ENCODE measurements around the gene PRPS2. TPM values are rescaled to one million over a fixed set of nuclear protein-coding genes. Genes with fewer than 3 reads are reported as not detected.

The PRPS2 gene
- total RNA-seq, 1 donor, result 24.2 TPM

DNA sequence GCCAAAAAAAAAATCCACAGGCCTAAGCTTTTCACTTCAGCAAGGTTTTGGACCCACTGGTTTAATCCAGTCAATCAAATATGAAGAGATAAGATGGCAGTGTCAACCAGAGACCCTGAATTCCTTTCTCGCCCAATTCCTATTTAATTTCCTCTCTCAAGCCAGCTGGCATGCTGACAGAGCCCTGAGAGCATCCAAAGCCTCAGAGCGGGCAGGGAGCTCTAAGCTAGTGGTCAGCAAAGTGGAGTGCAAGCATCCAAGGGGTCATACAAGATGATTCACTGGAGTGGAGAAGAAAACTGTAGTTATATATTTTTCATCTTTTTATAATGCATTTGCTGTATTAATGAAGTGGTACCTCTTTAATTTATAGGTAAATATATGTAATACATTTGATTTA, 37.8 kb upstream of the PRPS2 start:
- no peaks in the 10 kb centered on the region for H4K20me1 ChIP-seq (ENCODE audit: insufficient read depth, low read length)
- no peak overlapping the region for H3K4me2 ChIP-seq (ENCODE audit: insufficient read depth, low read length)
- DNase-seq (ENCODE audit: insufficient read length, low spot score, missing footprints), result no peak
- H3K4me3 ChIP-seq (ENCODE audit: insufficient read depth, low read length), result no peak overlapping the region
- no peak overlapping the region for H2AFZ ChIP-seq (ENCODE audit: low read length)
- no peaks in the 10 kb centered on the region for H3K27me3 ChIP-seq (ENCODE audit: insufficient read depth, low read length)
- H3K79me2 ChIP-seq (ENCODE audit: insufficient read depth, low read length), result no peaks in the 10 kb centered on the region
- H3K36me3 ChIP-seq (ENCODE audit: insufficient read depth, low read length), result no peaks in the 10 kb centered on the region
- H3K27ac ChIP-seq (ENCODE audit: low read depth, low read length), result no peak overlapping the region
- no peaks in the 10 kb centered on the region for H3K4me1 ChIP-seq (ENCODE audit: insufficient read depth, low read length)
- no peaks in the 10 kb centered on the region for H3K9me3 ChIP-seq (ENCODE audit: low read depth, low read length)
- TF ChIP-seq, protein P1, sequence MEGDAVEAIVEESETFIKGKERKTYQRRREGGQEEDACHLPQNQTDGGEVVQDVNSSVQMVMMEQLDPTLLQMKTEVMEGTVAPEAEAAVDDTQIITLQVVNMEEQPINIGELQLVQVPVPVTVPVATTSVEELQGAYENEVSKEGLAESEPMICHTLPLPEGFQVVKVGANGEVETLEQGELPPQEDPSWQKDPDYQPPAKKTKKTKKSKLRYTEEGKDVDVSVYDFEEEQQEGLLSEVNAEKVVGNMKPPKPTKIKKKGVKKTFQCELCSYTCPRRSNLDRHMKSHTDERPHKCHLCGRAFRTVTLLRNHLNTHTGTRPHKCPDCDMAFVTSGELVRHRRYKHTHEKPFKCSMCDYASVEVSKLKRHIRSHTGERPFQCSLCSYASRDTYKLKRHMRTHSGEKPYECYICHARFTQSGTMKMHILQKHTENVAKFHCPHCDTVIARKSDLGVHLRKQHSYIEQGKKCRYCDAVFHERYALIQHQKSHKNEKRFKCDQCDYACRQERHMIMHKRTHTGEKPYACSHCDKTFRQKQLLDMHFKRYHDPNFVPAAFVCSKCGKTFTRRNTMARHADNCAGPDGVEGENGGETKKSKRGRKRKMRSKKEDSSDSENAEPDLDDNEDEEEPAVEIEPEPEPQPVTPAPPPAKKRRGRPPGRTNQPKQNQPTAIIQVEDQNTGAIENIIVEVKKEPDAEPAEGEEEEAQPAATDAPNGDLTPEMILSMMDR (IDR thresholded peaks at IDR 0.05; ENCODE audit: extremely low read depth, low read depth, low read length), result no peak

DNA sequence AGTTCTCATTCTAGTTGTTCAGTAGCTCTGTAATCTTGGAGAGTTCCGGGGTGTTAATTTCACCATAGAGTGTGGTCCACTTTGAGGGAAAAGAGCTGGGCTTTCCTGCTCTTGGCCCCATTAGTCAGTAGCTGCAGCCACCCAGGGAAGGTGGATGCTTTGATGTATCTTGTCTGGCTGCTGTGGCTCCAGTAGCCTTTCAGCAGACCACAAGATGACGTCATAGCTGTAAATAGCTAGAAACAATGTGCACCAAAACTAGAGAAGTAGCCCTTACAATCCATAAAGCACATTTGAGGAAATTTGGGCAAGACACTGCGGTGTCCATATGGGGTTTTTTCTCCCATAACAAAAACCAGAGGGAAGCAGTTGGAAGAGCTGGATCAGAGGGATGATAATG, 32.9 kb upstream of the PRPS2 start:
- no peak for DNase-seq (ENCODE audit: insufficient read length, low spot score, missing footprints)
- H3K4me2 ChIP-seq (ENCODE audit: insufficient read depth, low read length), result no peak overlapping the region

DNA sequence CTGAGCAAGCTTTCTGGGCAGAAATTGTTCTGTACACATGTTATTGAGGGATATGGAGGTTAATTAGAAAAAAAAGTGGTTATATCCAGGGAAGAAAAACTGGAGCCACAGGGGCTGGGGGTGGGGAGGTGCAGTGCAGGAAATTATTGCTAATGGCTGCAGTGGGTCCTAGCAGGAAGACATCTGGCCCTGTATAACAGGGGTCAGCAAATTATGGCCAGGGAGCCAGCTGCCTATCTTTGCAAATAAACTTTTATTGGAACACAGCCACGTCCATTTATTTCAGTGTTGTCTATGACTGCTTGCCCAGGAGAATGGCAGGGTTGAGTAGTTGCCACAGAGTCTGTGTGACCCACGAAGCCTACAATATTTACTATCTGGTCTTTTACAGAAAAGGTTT, 23.4 kb upstream of the PRPS2 start:
- no peaks in the 10 kb centered on the region for H3K79me2 ChIP-seq (ENCODE audit: insufficient read depth, low read length)
- TF ChIP-seq, protein P1 (IDR thresholded peaks at IDR 0.05; ENCODE audit: extremely low read depth, low read depth, low read length), result no peak
- DNase-seq (ENCODE audit: insufficient read length, low spot score, missing footprints), result no peak

More for the DNA sequence above, 32.9 kb upstream of the PRPS2 start:
- no peaks in the 10 kb centered on the region for H3K36me3 ChIP-seq (ENCODE audit: insufficient read depth, low read length)
- H3K4me3 ChIP-seq (ENCODE audit: insufficient read depth, low read length), result no peak overlapping the region
- no peak overlapping the region for H2AFZ ChIP-seq (ENCODE audit: low read length)
- no peaks in the 10 kb centered on the region for H3K4me1 ChIP-seq (ENCODE audit: insufficient read depth, low read length)
- H3K9me3 ChIP-seq (ENCODE audit: low read depth, low read length), result no peaks in the 10 kb centered on the region
- H3K27me3 ChIP-seq (ENCODE audit: insufficient read depth, low read length), result no peaks in the 10 kb centered on the region
- TF ChIP-seq, protein P1 (IDR thresholded peaks at IDR 0.05; ENCODE audit: extremely low read depth, low read depth, low read length), result no peak
- H3K79me2 ChIP-seq (ENCODE audit: insufficient read depth, low read length), result no peaks in the 10 kb centered on the region
- no peaks in the 10 kb centered on the region for H4K20me1 ChIP-seq (ENCODE audit: insufficient read depth, low read length)
- no peak overlapping the region for H3K27ac ChIP-seq (ENCODE audit: low read depth, low read length)

DNA sequence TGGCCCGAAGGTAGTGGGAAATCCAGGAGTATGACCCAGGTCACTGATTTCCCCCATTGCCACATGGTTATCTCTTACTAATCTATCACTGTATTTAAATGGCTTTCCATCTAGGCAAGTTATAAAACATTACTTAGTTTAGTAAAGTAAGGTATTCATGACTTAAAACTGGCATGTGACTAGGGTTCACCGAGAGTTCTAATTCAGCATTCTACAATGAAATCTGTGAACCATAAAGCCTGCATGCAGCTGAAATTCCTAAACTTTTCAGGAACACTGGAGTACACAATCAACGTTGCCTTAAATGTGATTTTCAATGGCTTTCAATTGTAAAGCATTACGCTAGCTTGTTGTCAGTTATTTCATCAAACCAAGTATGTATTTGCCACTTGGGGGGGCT, 22.7 kb upstream of the PRPS2 start:
- H4K20me1 ChIP-seq (ENCODE audit: insufficient read depth, low read length), result no peaks in the 10 kb centered on the region
- H3K4me2 ChIP-seq (ENCODE audit: insufficient read depth, low read length), result no peak overlapping the region
- H3K4me1 ChIP-seq (ENCODE audit: insufficient read depth, low read length), result no peaks in the 10 kb centered on the region
- H3K27ac ChIP-seq (ENCODE audit: low read depth, low read length), result no peak overlapping the region
- DNase-seq (ENCODE audit: insufficient read length, low spot score, missing footprints), result no peak
- H3K9me3 ChIP-seq (ENCODE audit: low read depth, low read length), result no peaks in the 10 kb centered on the region
- no peaks in the 10 kb centered on the region for H3K36me3 ChIP-seq (ENCODE audit: insufficient read depth, low read length)
- H3K79me2 ChIP-seq (ENCODE audit: insufficient read depth, low read length), result no peaks in the 10 kb centered on the region
- no peak overlapping the region for H2AFZ ChIP-seq (ENCODE audit: low read length)
- TF ChIP-seq, protein P1 (IDR thresholded peaks at IDR 0.05; ENCODE audit: extremely low read depth, low read depth, low read length), result no peak
- no peaks in the 10 kb centered on the region for H3K27me3 ChIP-seq (ENCODE audit: insufficient read depth, low read length)
- no peak overlapping the region for H3K4me3 ChIP-seq (ENCODE audit: insufficient read depth, low read length)

More for the DNA sequence above, 23.4 kb upstream of the PRPS2 start:
- Histone ChIP-seq H3K27ac (ENCODE audit: low read depth, low read length) (no peak overlapping the region), H2AFZ (ENCODE audit: low read length) (no peak overlapping the region), H3K9me3 (ENCODE audit: low read depth, low read length) (no peaks in the 10 kb centered on the region), H3K27me3 (ENCODE audit: insufficient read depth, low read length) (no peaks in the 10 kb centered on the region), H3K4me2 (ENCODE audit: insufficient read depth, low read length) (no peak overlapping the region), H3K4me3 (ENCODE audit: insufficient read depth, low read length) (no peak overlapping the region), H3K4me1 (ENCODE audit: insufficient read depth, low read length) (no peaks in the 10 kb centered on the region), H4K20me1 (ENCODE audit: insufficient read depth, low read length) (no peaks in the 10 kb centered on the region), H3K36me3 (ENCODE audit: insufficient read depth, low read length) (no peaks in the 10 kb centered on the region)
